ENCODE data around the gene CDH4.

CDH4 gene

GRCh38 chr20:61595216-61595615 is 343.2 kb downstream of the CDH4 start:
- TF ChIP-seq CTCF (IDR thresholded peaks at IDR 0.05; ENCODE audit: insufficient read depth, low read length, missing control alignments) = no peak
- POLR2A ChIA-PET = no interaction called here
- CTCF ChIA-PET = no interaction called here
- DNase-seq (ENCODE audit: low read depth, low spot score) = no peak
- no peak overlapping the region for H3K4me3 ChIP-seq (ENCODE audit: low read depth, low read length)

GRCh38 chr20:61596687-61597330 is 344.7 kb downstream of the CDH4 start:
- DNase-seq (ENCODE audit: low read depth, low spot score) = no peak
- H3K4me3 ChIP-seq (ENCODE audit: low read depth, low read length) = no peak overlapping the region
- ChIA-PET POLR2A (no interaction called here), CTCF (no interaction called here)
- TF ChIP-seq CTCF (IDR thresholded peaks at IDR 0.05; ENCODE audit: insufficient read depth, low read length, missing control alignments) = no peak

- DNase-seq (ENCODE audit: low read depth, low spot score) = no peak
- POLR2A ChIA-PET = no interaction called here
- CTCF ChIA-PET = no interaction called here
- no peak for TF ChIP-seq CTCF (IDR thresholded peaks at IDR 0.05; ENCODE audit: insufficient read depth, low read length, missing control alignments)
- no peak overlapping the region for H3K4me3 ChIP-seq (ENCODE audit: low read depth, low read length)
Measured at GRCh38 chr20:61597996-61598395, 345.9 kb downstream of the CDH4 start.

DNA sequence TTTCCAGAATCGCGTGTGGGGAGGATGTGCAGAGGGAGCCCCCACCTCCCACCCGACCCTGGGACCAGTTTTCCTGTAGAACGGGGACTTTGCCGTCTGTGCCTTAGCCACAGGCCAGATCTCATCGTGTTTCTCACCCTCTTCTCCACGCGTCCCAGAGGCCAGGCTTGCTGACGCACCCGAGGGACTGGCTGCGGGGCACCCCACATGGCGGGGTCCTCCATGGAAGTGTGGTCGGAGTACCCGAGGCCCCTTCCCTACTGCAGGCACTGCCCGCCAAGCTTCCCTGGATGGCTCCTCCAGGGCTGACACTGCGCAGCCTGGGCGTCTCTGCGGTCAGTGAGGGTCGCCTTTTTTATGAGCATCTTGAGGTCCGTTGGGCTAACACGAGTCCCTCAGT is 346.5 kb downstream of the CDH4 start:
- CTCF ChIA-PET = no interaction called here
- DNase-seq (ENCODE audit: low read depth, low spot score) = no peak
- H3K4me3 ChIP-seq (ENCODE audit: low read depth, low read length) = no peak overlapping the region
- POLR2A ChIA-PET = no interaction called here
- TF ChIP-seq CTCF (IDR thresholded peaks at IDR 0.05; ENCODE audit: insufficient read depth, low read length, missing control alignments) = no peak

DNA sequence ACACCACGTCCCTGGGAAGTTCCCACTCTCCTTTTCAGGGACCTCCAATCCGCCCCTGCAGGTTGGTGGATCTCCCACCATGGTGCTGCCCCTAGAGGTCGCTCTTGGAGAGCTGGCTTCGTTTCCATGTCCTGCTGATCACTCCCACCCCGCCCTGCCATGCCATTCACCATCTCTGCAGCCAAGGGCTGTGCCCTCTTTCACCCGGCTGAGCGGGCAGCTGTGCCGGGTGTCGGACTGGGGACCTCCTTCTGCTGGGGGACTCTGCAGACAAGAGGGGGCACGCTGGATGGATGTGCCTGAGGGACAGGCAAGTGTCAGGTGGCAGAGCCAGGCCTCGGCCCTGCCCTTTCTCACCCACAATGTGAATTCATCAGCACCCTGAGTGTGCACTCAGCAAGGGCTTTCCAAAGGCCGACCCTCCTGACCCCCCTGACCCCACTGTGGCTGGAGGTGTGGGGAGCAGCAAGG is 347.0 kb downstream of the CDH4 start:
- ChIA-PET POLR2A (no interaction called here), CTCF (no interaction called here)
- no peak for DNase-seq (ENCODE audit: low read depth, low spot score)
- TF ChIP-seq CTCF (IDR thresholded peaks at IDR 0.05; ENCODE audit: insufficient read depth, low read length, missing control alignments) = no peak
- H3K4me3 ChIP-seq (ENCODE audit: low read depth, low read length) = no peak overlapping the region

DNA sequence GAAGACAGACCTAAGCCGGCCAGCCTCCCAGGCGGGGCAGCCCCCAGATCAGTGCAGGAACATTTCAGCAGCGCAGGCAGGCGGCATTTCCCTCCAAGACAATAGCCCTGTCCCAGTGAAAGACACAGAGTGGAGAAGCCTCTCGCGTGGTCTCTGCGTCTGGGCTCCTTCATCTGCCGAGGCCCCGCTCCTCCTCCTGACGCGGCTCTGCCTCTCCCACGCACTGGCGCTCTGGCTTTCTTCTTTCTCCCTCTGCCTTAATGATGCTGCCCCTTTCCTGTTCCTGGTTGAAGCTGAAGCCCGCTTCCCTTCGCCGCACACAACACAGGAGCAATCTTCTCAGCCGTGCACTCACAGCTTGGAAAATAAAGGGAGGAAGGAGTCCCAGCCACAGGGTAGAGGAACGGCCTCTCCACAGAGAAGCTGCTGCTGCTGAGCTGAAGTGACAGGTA is 347.5 kb downstream of the CDH4 start:
- ChIA-PET POLR2A (no interaction called here), CTCF (no interaction called here)
- H3K4me3 ChIP-seq (ENCODE audit: low read depth, low read length) = no peak overlapping the region
- no peak for TF ChIP-seq CTCF (IDR thresholded peaks at IDR 0.05; ENCODE audit: insufficient read depth, low read length, missing control alignments)
- DNase-seq (ENCODE audit: low read depth, low spot score) = no peak

Data from AG04449 (cell line).